ENCODE data around the gene CLDN16. TPM values are rescaled to one million over a fixed set of nuclear protein-coding genes. Genes with fewer than 3 reads are reported as not detected.

The CLDN16 gene
- total and polyA plus RNA-seq, 9 of the 15 experiments (the other 6 are each of a cell fraction or from before 2014, with no cell fraction given): 0.04 to 0.11 (median 0.04) TPM; not detected in 6

DNA sequence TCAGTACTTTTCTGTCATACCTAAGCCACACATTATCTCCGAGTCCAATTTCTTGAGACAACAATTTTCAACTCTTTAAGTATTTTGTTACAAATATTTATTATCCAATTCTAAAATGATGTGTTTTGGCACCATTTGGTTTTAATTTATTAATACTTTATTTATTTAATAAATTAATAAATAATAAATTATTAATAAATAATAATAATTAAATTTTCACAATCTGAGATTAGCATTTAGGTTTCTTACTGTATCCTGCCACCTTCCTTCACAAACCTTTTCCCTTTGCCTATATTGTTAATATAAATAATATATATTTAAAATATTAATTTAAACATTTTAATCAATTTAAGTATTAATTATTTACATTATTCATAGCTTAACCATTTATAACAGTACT is 37.9 kb downstream of the CLDN16 start (continued):
- no peak for TF ChIP-seq CEBPG (CRISPR knock-in tag; IDR thresholded peaks at IDR 0.05)
- TF ChIP-seq CEBPG (tag; conservative IDR thresholded peaks at IDR 0.05 in 1 of 2, IDR thresholded peaks at IDR 0.05 in 1 of 2): no peak
- TF ChIP-seq PHB (CRISPR knock-in tag; IDR thresholded peaks at IDR 0.05): no peak
- TF ChIP-seq, protein P1, sequence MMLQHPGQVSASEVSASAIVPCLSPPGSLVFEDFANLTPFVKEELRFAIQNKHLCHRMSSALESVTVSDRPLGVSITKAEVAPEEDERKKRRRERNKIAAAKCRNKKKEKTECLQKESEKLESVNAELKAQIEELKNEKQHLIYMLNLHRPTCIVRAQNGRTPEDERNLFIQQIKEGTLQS (IDR thresholded peaks at IDR 0.05): no peak
- TF ChIP-seq, protein P1 (CRISPR knock-in tag; conservative IDR thresholded peaks at IDR 0.05): no peak
- no peak for TF ChIP-seq CXXC5 (CRISPR knock-in tag; IDR thresholded peaks at IDR 0.05)
- TF ChIP-seq HDAC8 (tag; IDR thresholded peaks at IDR 0.05): no peak
- TF ChIP-seq E2F4 (CRISPR knock-in tag; IDR thresholded peaks at IDR 0.05; ENCODE audit: low read depth): no peak
- no peak for TF ChIP-seq TRIM24 (IDR thresholded peaks at IDR 0.05)
- no peak for TF ChIP-seq CBFA2T3 (IDR thresholded peaks at IDR 0.05)
- TF ChIP-seq, protein P2, sequence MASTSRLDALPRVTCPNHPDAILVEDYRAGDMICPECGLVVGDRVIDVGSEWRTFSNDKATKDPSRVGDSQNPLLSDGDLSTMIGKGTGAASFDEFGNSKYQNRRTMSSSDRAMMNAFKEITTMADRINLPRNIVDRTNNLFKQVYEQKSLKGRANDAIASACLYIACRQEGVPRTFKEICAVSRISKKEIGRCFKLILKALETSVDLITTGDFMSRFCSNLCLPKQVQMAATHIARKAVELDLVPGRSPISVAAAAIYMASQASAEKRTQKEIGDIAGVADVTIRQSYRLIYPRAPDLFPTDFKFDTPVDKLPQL (IDR thresholded peaks at IDR 0.05; ENCODE audit: extremely low read depth, insufficient read length): no peak
- no peak for TF ChIP-seq CREB5 (CRISPR knock-in tag; IDR thresholded peaks at IDR 0.05)
- no peak for TF ChIP-seq NR2F6 (CRISPR knock-in tag; IDR thresholded peaks at IDR 0.05)
- TF ChIP-seq CBX3 (IDR thresholded peaks at IDR 0.05; ENCODE audit: borderline replicate concordance in 1 of 2, low read length in 2 of 2): no peak
